ENCODE measurements around the gene MAGEH1.
"Not testable (repeated sequence)": the region's sequence is repeated elsewhere in the genome, so short reads cannot be mapped to it uniquely, and the experiment has no call there.

Gene MAGEH1

GRCh38 chrX:55459426-55459825 lies 7.5 kb downstream of the MAGEH1 start:
- H2BK5ac ChIP-seq (ENCODE audit: low read depth, low read length, poor library complexity, severe bottlenecking); H3K79me1 ChIP-seq (replicated peaks; ENCODE audit: low read length, poor library complexity, severe bottlenecking); H4K91ac ChIP-seq (ENCODE audit: low read length); H3K14ac ChIP-seq (ENCODE audit: low read length in 2 of 2); H2AFZ ChIP-seq (ENCODE audit: low read depth, low read length); H3K4ac ChIP-seq (ENCODE audit: low read depth in 1 of 2, low read length in 2 of 2); DNase-seq; H4K8ac ChIP-seq (ENCODE audit: low read length); H3K4me1 ChIP-seq (ENCODE audit: control insufficient read depth, insufficient read depth, low read depth, low read length); H3K4me3 ChIP-seq (ENCODE audit: insufficient read depth in 1 of 2, low read depth in 1 of 2, low read length in 2 of 2); H3K27me3 ChIP-seq (ENCODE audit: control insufficient read depth in 1 of 2, insufficient read depth in 1 of 2, low read length in 2 of 2); H2BK15ac ChIP-seq (ENCODE audit: low read depth, poor library complexity, severe bottlenecking); H3K9me3 ChIP-seq (ENCODE audit: control insufficient read depth, low read length); H3K27ac ChIP-seq (ENCODE audit: low read length, poor library complexity, severe bottlenecking); H3K23ac ChIP-seq (ENCODE audit: low read length in 2 of 2); H2BK120ac ChIP-seq (ENCODE audit: low read depth, low read length); H3K36me3 ChIP-seq (ENCODE audit: control insufficient read depth in 1 of 2, insufficient read depth in 2 of 2, low read depth in 1 of 2, low read length in 2 of 2); H3K18ac ChIP-seq (ENCODE audit: low read depth in 1 of 2, low read length in 2 of 2); H2AK5ac ChIP-seq (ENCODE audit: low read length, severe bottlenecking); H3K9ac ChIP-seq (ENCODE audit: low read length); H3K4me2 ChIP-seq (ENCODE audit: low read length, poor library complexity, severe bottlenecking); H2BK12ac ChIP-seq (ENCODE audit: low read length in 2 of 2): not testable (repeated sequence)
- no CpG with 5 or more reads among the region's 5 CpGs for WGBS

GRCh38 chrX:55459926-55460325 lies 8.0 kb downstream of the MAGEH1 start:
- H3K27ac ChIP-seq (ENCODE audit: low read length, poor library complexity, severe bottlenecking) = not testable (repeated sequence)

GRCh38 chrX:55464050-55464449 lies 12.1 kb downstream of the MAGEH1 start:
- not testable (repeated sequence) for H3K9me3 ChIP-seq (ENCODE audit: control insufficient read depth, low read length); H3K27me3 ChIP-seq (ENCODE audit: control insufficient read depth in 1 of 2, insufficient read depth in 1 of 2, low read length in 2 of 2); H3K9ac ChIP-seq (ENCODE audit: low read length); H2BK12ac ChIP-seq (ENCODE audit: low read length in 2 of 2); H2BK5ac ChIP-seq (ENCODE audit: low read depth, low read length, poor library complexity, severe bottlenecking); H2BK120ac ChIP-seq (ENCODE audit: low read depth, low read length); DNase-seq; H3K4me1 ChIP-seq (ENCODE audit: control insufficient read depth, insufficient read depth, low read depth, low read length); H3K18ac ChIP-seq (ENCODE audit: low read depth in 1 of 2, low read length in 2 of 2); H3K4me2 ChIP-seq (ENCODE audit: low read length, poor library complexity, severe bottlenecking); H3K27ac ChIP-seq (ENCODE audit: low read length, poor library complexity, severe bottlenecking); H2AK5ac ChIP-seq (ENCODE audit: low read length, severe bottlenecking); H2BK15ac ChIP-seq (ENCODE audit: low read depth, poor library complexity, severe bottlenecking); H3K79me1 ChIP-seq (replicated peaks; ENCODE audit: low read length, poor library complexity, severe bottlenecking); H4K8ac ChIP-seq (ENCODE audit: low read length); H3K36me3 ChIP-seq (ENCODE audit: control insufficient read depth in 1 of 2, insufficient read depth in 2 of 2, low read depth in 1 of 2, low read length in 2 of 2); H3K4ac ChIP-seq (ENCODE audit: low read depth in 1 of 2, low read length in 2 of 2); H2AFZ ChIP-seq (ENCODE audit: low read depth, low read length); H4K91ac ChIP-seq (ENCODE audit: low read length); H3K23ac ChIP-seq (ENCODE audit: low read length in 2 of 2); H3K14ac ChIP-seq (ENCODE audit: low read length in 2 of 2); H3K4me3 ChIP-seq (ENCODE audit: insufficient read depth in 1 of 2, low read depth in 1 of 2, low read length in 2 of 2)
- WGBS = no CpG with 5 or more reads among the region's 5 CpGs

More at GRCh38 chrX:55459926-55460325, 8.0 kb downstream of the MAGEH1 start:
- H3K4me1 ChIP-seq (ENCODE audit: control insufficient read depth, insufficient read depth, low read depth, low read length); H3K23ac ChIP-seq (ENCODE audit: low read length in 2 of 2); H2AFZ ChIP-seq (ENCODE audit: low read depth, low read length); H3K4me3 ChIP-seq (ENCODE audit: insufficient read depth in 1 of 2, low read depth in 1 of 2, low read length in 2 of 2); H4K91ac ChIP-seq (ENCODE audit: low read length); H2BK12ac ChIP-seq (ENCODE audit: low read length in 2 of 2); H2BK15ac ChIP-seq (ENCODE audit: low read depth, poor library complexity, severe bottlenecking); H3K18ac ChIP-seq (ENCODE audit: low read depth in 1 of 2, low read length in 2 of 2); H3K9me3 ChIP-seq (ENCODE audit: control insufficient read depth, low read length); H3K4ac ChIP-seq (ENCODE audit: low read depth in 1 of 2, low read length in 2 of 2); H3K9ac ChIP-seq (ENCODE audit: low read length); DNase-seq; H3K4me2 ChIP-seq (ENCODE audit: low read length, poor library complexity, severe bottlenecking); H2BK120ac ChIP-seq (ENCODE audit: low read depth, low read length); H3K79me1 ChIP-seq (replicated peaks; ENCODE audit: low read length, poor library complexity, severe bottlenecking); H3K14ac ChIP-seq (ENCODE audit: low read length in 2 of 2); H3K27me3 ChIP-seq (ENCODE audit: control insufficient read depth in 1 of 2, insufficient read depth in 1 of 2, low read length in 2 of 2); H3K36me3 ChIP-seq (ENCODE audit: control insufficient read depth in 1 of 2, insufficient read depth in 2 of 2, low read depth in 1 of 2, low read length in 2 of 2); H4K8ac ChIP-seq (ENCODE audit: low read length); H2AK5ac ChIP-seq (ENCODE audit: low read length, severe bottlenecking); H2BK5ac ChIP-seq (ENCODE audit: low read depth, low read length, poor library complexity, severe bottlenecking): not testable (repeated sequence)
- no CpG with 5 or more reads among the region's 4 CpGs for WGBS

- H3K14ac ChIP-seq (ENCODE audit: low read length in 2 of 2); H3K9me3 ChIP-seq (ENCODE audit: control insufficient read depth, low read length); H3K4ac ChIP-seq (ENCODE audit: low read depth in 1 of 2, low read length in 2 of 2); H3K79me1 ChIP-seq (replicated peaks; ENCODE audit: low read length, poor library complexity, severe bottlenecking); H2AK5ac ChIP-seq (ENCODE audit: low read length, severe bottlenecking); H3K36me3 ChIP-seq (ENCODE audit: control insufficient read depth in 1 of 2, insufficient read depth in 2 of 2, low read depth in 1 of 2, low read length in 2 of 2); H4K8ac ChIP-seq (ENCODE audit: low read length); H3K4me1 ChIP-seq (ENCODE audit: control insufficient read depth, insufficient read depth, low read depth, low read length); H2BK15ac ChIP-seq (ENCODE audit: low read depth, poor library complexity, severe bottlenecking); H2BK12ac ChIP-seq (ENCODE audit: low read length in 2 of 2); H3K27ac ChIP-seq (ENCODE audit: low read length, poor library complexity, severe bottlenecking); H2BK5ac ChIP-seq (ENCODE audit: low read depth, low read length, poor library complexity, severe bottlenecking); H3K18ac ChIP-seq (ENCODE audit: low read depth in 1 of 2, low read length in 2 of 2); H3K27me3 ChIP-seq (ENCODE audit: control insufficient read depth in 1 of 2, insufficient read depth in 1 of 2, low read length in 2 of 2); H3K23ac ChIP-seq (ENCODE audit: low read length in 2 of 2); H3K4me3 ChIP-seq (ENCODE audit: insufficient read depth in 1 of 2, low read depth in 1 of 2, low read length in 2 of 2); H3K4me2 ChIP-seq (ENCODE audit: low read length, poor library complexity, severe bottlenecking); H2AFZ ChIP-seq (ENCODE audit: low read depth, low read length); H3K9ac ChIP-seq (ENCODE audit: low read length); H2BK120ac ChIP-seq (ENCODE audit: low read depth, low read length); DNase-seq; H4K91ac ChIP-seq (ENCODE audit: low read length): not testable (repeated sequence)
- no CpG with 5 or more reads among the region's 5 CpGs for WGBS
These were observed 13.2 kb downstream of the MAGEH1 start for GRCh38 chrX:55465108-55465507.

Measured in mesenchymal stem cell (in vitro differentiated cells and primary cell).